Measurements from ENCODE around the gene FLYWCH1. TPM values are rescaled to one million over a fixed set of nuclear protein-coding genes. Genes with fewer than 3 reads are reported as not detected.

The FLYWCH1 gene
- total RNA-seq, 4 donors from 2014 or later, result 30.1 to 67.4 (median 46.8) TPM

DNA sequence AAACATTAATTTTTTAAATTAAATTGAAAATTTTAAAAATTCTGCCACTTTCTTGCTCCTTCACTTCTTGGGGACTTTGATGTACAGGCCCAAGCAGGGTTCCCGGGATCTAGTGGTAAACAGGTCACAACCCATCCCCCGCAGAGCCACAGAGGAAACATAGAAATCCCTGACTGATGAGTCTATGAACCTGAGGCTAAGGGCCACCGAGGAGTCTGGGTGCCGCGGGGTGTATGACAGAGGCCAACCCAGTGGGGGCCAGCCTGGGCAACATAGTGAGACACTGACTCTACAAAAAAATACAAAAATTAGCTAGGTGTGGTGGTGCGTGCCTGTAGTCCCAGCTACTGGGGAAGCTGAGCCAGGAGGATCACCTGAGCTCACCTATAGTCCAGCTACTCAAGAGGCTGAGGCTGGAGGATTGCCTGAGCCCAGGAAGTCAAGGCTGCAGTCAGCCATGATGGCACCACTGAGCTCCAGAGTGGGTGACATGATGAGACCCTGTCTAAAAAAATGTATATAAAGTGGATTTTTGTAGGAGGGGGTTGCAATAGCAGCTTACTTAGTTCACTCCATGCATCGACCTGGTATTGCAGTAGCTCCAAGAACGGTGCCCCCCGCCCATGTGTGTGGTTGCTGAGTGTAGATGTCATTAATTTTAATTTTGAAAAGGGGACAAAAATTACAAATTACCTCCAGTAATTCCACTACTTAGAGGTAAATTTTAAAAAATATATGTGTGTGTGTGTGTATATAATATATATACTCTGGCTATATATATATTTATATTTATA is 9.2 kb upstream of the FLYWCH1 start:
- DNase-seq, result no peak
- no peaks in the 10 kb centered on the region for H3K9me3 ChIP-seq
- H3K27ac ChIP-seq, result no peak overlapping the region
- H3K36me3 ChIP-seq, result no peaks in the 10 kb centered on the region
- H3K4me1 ChIP-seq, result peaks cover 0 to 15% (median 6%) of the 10 kb centered on the region in 4 donors
- no peak overlapping the region for H3K4me3 ChIP-seq
- H3K27me3 ChIP-seq, result no peaks in the 10 kb centered on the region
- TF ChIP-seq, protein P1, sequence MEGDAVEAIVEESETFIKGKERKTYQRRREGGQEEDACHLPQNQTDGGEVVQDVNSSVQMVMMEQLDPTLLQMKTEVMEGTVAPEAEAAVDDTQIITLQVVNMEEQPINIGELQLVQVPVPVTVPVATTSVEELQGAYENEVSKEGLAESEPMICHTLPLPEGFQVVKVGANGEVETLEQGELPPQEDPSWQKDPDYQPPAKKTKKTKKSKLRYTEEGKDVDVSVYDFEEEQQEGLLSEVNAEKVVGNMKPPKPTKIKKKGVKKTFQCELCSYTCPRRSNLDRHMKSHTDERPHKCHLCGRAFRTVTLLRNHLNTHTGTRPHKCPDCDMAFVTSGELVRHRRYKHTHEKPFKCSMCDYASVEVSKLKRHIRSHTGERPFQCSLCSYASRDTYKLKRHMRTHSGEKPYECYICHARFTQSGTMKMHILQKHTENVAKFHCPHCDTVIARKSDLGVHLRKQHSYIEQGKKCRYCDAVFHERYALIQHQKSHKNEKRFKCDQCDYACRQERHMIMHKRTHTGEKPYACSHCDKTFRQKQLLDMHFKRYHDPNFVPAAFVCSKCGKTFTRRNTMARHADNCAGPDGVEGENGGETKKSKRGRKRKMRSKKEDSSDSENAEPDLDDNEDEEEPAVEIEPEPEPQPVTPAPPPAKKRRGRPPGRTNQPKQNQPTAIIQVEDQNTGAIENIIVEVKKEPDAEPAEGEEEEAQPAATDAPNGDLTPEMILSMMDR (IDR thresholded peaks at IDR 0.05), result no peak
- no peak for TF ChIP-seq POLR2A (IDR thresholded peaks at IDR 0.05)

DNA sequence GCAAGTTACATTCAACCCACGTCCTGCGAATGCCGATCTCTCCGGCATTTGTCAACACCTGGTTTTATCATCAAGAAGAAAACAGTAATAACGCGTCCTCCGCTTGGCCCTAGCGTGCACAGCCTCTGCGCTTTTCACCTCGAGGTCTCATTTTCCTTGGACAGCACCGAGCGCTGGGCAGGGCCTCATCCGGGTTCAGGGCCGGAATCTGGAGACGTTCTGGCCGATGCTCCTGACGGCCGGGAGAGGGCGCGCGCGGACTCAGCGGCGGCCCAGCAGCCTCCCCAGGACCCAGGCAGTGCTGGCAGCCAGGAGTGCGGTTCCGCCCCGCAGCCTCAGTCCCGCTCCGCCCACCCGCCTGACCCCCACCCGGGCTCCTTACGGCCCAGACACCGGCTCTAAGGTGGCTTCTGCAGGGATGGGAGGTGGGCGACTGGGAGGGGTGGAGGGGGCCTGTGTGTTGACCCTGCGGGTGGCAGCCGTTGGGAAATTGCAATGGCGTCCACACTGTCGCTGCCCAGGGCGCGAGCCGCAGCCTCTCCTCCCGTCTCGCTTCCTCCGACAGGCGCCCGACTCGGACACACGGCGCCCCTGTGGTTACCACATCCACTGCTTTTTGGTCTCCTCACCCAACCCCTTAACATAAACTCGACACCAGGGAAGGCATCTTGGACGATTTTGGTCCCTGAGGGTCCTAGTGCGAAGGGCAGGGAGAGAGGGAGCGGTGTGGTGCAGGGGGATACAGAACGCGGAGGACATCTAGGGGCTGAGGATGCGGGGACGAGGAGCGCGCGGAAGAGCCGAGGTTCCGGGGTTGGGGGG is 7.4 kb upstream of the FLYWCH1 start:
- Histone ChIP-seq H3K4me1 (peaks cover 0 to 15% (median 6%) of the 10 kb centered on the region in 4 donors), H3K4me3 (peak overlapping the region; percentile 55 to 94 (median 82)), H3K27ac (peak overlapping the region; percentile 83 to 96 (median 92)), H3K27me3 (no peaks in the 10 kb centered on the region), H3K9me3 (no peaks in the 10 kb centered on the region), H3K36me3 (no peaks in the 10 kb centered on the region)
- peak; percentile 38 to 65 for TF ChIP-seq POLR2A (IDR thresholded peaks at IDR 0.05)
- TF ChIP-seq, protein P1 (IDR thresholded peaks at IDR 0.05), result peak; percentile 88 to 97 (median 92)
- peak; percentile 69 to 91 (median 90) for DNase-seq

DNA sequence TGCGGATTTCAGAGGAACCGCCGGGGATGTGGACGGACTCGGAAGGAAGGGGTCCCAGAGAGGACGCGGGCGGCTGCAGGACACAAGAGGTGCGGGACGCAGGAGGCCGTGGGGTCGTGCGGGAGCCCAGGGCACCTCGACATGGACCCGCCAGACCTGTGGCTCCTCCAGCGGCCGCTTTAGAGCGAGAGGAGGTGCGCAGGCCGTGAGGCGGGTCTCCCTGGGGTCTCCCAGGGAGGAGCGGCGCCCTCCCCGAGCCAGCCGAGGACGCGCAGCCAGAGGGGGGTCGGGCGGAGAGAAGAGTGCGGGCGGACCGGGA is 6.8 kb upstream of the FLYWCH1 start:
- DNase-seq, result peak in 1 of 3 donors; percentile 55
- TF ChIP-seq, protein P1 (IDR thresholded peaks at IDR 0.05), result no peak
- no peak for TF ChIP-seq POLR2A (IDR thresholded peaks at IDR 0.05)

DNA sequence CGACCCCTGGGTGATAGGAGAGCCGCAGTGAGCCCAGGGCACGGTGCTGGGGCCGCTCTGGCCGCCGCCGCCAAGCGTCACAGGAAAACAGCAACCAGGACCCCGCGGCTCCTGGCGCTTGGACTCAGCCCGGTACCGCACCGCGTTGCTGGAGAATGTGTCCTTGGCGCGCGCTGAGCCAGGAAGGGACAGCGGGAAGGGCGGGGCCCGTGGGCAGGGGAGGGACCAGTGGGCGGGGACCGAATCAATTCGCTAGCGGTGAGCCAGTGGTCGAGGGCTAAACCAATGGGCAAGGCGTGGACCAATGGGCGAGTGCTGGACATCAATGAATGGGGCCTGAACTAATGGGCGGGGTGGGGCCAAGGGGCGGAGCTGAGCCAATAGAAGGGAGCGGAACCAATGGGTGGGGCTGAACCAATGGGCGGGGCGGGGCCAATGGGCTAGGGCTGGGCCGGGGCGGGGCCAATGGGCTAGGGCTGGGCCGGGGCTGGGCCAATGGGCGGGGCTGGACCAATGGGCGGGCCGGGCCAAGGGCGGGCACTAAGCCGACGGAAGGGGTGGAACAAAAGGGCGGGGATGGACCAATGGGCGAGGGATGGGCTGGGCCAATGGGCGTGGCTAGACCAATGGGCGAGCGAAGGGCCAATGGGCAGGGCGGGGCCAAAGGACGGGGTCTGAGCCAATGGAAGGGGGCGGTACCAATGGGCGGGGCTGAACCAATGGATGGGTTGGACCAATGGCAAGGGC is 6.3 kb upstream of the FLYWCH1 start:
- Histone ChIP-seq H3K36me3 (no peaks in the 10 kb centered on the region), H3K9me3 (no peaks in the 10 kb centered on the region), H3K4me1 (peaks cover 0 to 15% (median 6%) of the 10 kb centered on the region in 4 donors), H3K27ac (peak overlapping the region; percentile 83 to 96 (median 92)), H3K4me3 (peak overlapping the region; percentile 55 to 94 (median 82)), H3K27me3 (no peaks in the 10 kb centered on the region)
- peak; percentile 97 to 100 (median 99) for DNase-seq
- TF ChIP-seq POLR2A (IDR thresholded peaks at IDR 0.05), result peak; percentile 97
- TF ChIP-seq, protein P1 (IDR thresholded peaks at IDR 0.05), result peak in 2 of 6 experiments; percentile 17 to 18

More for the DNA sequence above, 6.8 kb upstream of the FLYWCH1 start:
- H3K27ac ChIP-seq, result peak overlapping the region; percentile 83 to 96 (median 92)
- peaks cover 0 to 15% (median 6%) of the 10 kb centered on the region in 4 donors for H3K4me1 ChIP-seq
- no peaks in the 10 kb centered on the region for H3K36me3 ChIP-seq
- no peaks in the 10 kb centered on the region for H3K9me3 ChIP-seq
- no peaks in the 10 kb centered on the region for H3K27me3 ChIP-seq
- peak overlapping the region; percentile 55 to 94 (median 82) for H3K4me3 ChIP-seq

DNA sequence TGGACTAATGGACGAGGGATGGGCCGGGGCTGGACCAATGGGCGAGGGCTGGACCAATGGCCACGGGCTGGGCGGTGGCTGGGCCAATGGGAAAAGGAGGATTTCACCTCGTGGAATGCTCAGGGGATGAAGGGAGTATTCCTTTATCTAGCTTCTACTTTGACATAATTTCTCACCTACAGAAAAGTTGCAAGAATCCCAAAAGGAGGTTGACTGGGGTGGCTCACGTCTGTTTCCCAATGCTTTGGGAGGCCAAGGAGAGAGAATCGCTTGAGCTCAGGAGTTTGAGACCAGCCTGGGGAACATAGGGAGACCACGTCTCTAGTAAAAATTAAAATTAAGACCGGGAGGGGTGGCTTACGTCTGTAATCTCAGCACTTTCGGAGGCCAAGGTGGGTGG is 5.7 kb upstream of the FLYWCH1 start:
- Histone ChIP-seq H3K4me1 (peaks cover 0 to 15% (median 6%) of the 10 kb centered on the region in 4 donors), H3K27me3 (no peaks in the 10 kb centered on the region), H3K9me3 (no peaks in the 10 kb centered on the region), H3K27ac (peak overlapping the region in 2 of 4 donors; percentile 48 to 67), H3K4me3 (peak overlapping the region in 1 of 4 donors; percentile 6), H3K36me3 (no peaks in the 10 kb centered on the region)
- TF ChIP-seq, protein P1 (IDR thresholded peaks at IDR 0.05), result peak in 1 of 6 experiments; percentile 6
- TF ChIP-seq POLR2A (IDR thresholded peaks at IDR 0.05), result no peak
- DNase-seq, result no peak

Measured in Peyer's patch (tissue), 4 donors.